Amygdala (tissue), 56 donors: ENCODE results near the gene WHAMM.
"Not testable (repeated sequence)": the region's sequence is repeated elsewhere in the genome, so short reads cannot be mapped to it uniquely, and the experiment has no call there.

Source experiments
- DNase-seq, 56 donors: peaks; one replicate each; lab custom pipeline; 2025; lab: John Stamatoyannopoulos, UW

WHAMM gene, protein sequence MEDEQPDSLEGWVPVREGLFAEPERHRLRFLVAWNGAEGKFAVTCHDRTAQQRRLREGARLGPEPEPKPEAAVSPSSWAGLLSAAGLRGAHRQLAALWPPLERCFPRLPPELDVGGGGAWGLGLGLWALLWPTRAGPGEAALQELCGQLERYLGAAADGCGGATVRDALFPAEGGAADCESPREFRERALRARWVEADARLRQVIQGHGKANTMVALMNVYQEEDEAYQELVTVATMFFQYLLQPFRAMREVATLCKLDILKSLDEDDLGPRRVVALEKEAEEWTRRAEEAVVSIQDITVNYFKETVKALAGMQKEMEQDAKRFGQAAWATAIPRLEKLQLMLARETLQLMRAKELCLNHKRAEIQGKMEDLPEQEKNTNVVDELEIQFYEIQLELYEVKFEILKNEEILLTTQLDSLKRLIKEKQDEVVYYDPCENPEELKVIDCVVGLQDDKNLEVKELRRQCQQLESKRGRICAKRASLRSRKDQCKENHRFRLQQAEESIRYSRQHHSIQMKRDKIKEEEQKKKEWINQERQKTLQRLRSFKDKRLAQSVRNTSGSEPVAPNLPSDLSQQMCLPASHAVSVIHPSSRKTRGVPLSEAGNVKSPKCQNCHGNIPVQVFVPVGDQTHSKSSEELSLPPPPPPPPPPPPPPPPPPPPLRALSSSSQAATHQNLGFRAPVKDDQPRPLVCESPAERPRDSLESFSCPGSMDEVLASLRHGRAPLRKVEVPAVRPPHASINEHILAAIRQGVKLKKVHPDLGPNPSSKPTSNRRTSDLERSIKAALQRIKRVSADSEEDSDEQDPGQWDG

DNA sequence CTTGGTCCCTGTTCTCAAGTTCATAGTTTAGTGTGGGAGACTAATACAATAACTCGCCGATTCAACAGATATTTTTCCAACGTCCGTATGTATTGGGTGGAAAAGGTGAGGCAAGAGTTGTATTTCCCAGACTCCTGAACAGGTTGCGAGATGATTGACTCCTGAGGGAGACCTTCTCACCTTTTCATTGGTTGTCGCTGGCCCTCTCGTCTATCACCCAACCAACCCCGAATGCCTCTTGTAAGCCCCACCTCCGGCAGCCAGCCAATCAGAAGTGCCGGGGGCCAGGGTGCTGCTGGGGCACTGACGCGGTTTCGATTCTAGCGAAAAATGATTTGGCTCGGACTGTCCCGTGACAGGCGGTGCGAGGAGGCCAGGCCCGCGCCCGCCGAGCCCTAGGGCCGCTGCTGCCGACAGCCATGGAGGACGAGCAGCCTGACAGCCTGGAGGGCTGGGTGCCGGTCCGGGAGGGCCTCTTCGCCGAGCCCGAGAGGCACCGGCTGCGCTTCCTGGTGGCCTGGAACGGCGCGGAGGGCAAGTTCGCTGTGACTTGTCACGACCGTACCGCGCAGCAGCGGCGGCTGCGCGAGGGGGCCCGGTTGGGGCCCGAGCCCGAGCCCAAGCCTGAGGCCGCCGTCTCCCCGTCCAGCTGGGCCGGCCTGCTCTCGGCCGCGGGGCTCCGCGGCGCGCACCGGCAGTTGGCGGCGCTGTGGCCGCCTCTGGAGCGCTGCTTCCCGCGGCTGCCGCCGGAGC is at the start of gene WHAMM:
Gene WHAMM, plus strand, starts transcription at position 321 of the 753 bp plus-strand sequence. Its CDS starts 99 bp downstream, at position 420.
- DNase-seq: peak; percentile 69 to 99 (median 96)

DNA sequence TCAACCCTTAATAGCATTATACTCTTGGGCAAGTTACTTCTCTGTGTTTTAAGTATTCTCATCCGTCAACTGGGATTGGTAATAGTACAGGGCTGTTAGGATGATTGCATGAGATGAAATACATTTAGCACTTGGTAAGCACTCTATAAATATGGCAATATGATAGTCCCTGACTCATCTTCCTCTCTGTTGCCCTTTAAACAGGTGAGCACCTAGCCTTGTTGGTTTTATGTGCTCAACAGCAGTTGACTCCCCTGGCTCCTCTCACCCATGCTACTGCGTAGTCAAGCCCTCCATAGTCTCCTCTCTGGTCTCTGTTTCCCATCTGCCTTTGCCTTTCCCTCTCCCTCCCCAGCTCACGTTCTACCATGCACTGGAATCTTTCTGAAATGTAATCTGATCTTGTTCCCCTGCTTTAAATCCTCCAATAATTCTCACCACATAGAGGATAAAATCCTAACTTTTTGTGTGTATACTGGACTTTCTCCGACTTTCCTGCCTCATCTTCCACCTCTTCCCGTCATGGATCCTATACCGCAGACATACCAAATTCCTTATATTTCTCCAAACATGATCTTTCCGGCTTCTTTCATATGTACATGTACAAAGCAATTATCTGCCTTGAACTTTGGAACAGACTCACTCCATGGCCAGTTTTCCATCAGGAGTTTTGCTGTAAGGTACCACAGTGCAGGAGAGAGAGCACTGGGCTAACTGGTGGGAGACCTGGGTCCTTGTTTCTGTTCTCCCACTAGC is 45.9 kb upstream of the WHAMM start:
- DNase-seq: no peak

DNA sequence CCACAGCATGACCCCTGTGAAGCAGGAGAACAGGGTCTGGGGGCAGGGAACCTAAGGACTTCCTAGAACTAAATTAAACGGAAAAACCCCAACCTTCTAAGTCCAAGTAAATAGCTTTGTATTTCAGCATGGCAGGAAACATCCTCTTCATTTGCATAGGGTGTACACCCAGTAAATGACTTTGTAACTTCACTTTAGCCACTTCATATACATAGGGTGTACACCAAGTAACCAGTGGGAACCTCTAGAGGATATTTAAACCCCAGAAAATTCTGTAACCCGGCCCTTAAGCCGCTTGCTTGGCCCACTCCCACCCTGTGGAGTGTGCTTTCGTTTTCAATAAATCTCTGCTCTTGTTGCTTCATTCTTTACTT is 45.3 kb upstream of the WHAMM start:
- no peak for DNase-seq

DNA sequence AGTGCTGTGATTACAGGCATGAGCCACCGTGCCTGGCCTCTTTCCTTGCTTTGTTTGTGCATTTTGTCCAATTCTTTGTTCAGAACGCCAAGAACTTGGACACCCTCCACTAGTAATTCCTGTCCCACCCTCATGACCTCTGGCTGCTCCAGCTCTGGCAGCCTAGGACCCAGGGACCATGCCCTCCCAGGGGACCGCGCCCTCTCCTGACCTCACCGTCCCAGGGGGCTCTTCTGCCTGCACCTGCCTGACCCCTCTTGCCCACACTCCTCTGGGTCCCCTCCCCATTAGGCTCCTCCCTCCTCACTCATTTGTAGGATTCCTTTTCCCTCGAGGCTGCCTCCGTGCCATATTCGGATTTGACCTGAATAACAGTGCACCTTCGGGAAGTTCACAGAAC is 44.7 kb upstream of the WHAMM start:
- no peak for DNase-seq

DNA sequence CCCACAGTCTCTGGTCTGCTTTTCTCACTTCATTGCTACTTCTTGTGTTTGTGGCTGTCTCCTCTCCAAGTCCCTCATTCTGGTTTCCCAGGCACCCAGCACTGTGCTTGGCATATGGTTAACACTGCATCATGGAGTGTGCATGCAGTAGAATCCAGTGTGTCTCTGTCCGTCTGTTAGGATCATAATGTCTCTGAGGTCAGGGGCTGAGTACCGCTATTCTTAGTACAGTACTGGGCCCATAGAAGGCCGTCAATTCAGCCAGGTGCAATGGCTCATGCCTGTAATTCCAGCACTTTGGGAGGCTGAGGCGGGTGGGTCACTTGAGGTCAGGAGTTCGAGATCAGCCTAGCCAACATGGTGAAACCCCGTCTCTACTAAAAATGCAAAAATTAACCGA is 43.2 kb upstream of the WHAMM start:
- not testable (repeated sequence) for DNase-seq

DNA sequence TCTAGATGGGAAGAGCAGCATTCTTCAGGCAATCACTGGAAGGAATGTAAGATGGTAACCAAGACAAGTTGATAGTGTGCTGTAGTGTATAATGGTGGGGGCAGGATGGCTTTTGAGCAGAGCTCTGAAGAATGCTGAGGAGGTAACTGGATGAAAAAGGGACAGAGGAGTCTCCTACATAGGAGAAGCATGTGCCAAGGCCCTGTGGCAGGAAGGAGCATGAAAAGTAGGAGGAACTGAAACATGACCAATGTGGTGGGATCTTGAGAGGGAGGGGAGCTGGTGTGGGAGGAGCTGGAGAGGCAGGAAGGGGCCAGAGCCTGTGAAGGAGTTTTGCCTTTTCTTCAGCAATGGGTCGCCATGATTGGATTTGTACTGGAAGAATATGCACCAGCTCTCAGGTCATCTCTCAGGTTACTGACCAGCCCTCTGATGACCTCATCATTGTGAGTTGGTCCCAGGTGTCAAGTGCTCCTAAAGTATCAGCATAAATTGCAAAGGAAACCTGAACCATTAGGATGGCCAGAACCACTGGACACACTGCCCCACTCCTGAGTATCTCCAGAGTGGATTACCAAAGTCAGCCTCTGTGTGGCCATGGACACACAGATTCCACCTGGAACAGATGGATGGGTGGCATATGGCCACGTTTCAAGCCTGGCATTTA is 42.1 kb upstream of the WHAMM start:
- no peak for DNase-seq

DNA sequence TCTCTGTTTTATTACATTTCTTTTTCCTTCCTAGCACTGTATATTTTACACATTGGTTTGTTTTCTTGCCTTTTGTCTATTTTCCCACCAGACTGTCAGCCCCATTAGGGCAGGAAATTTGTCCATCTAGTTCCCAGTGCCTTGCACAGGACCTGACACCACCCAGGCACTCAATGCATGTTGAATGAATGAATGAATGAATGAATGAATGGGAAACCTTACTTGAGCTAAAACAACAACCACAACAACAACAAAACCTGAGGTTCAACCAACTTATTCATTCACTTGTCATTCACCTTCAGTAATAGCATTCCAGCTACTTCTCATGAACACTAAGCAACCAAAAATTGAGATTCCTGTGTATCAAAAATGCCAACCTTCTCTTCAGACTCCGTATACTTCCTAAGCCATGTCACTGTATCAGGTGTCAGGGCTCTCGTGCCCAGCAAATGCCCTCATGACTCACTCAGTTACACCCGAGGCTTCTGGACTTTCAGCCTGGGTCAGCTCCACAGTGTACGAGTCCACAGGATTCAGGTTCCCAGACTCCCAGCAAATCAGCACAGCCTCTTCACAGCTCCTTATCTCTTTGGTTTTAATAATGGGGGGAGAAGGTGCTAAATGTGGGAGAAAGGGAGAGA is 40.9 kb upstream of the WHAMM start:
- DNase-seq: no peak

DNA sequence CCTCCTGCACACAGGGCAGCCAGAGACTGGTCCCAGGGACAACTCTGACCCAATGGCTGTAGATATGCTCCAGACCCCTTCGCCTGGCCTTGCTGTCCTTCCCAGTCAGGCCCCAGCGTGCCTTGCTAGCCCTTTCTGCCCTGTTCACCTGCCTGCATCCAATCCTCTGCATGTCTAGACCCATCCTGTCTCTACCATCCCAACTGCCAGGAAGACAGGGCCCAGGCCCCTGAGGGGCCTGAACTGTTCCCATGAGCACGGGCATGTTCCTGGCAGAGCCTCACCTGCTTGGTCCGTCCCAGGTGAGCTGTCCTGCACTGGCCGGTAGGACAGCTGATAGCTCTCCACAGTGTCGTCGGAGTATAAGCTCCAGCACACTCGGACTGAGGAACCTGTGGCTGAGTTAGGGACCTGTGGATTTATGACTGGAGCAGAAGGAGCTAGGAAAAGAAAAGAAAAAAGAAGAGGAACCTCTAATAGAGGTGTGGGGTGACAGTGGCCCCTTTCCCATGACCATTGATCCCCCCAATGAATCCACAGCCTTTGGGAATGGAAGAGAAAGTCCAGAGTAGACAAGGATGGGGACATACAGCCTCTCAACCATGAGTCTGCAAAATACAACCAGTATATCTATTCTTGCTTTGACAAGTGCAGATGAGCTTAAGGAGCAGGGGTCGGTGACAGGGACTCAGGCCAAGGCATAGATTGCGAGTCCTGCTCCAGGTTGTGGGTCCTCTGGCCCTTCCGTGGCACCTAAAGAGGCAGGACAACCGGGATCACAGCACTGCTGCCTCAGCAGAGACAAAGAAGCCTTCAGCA is 37.4 kb upstream of the WHAMM start:
- DNase-seq: no peak

DNA sequence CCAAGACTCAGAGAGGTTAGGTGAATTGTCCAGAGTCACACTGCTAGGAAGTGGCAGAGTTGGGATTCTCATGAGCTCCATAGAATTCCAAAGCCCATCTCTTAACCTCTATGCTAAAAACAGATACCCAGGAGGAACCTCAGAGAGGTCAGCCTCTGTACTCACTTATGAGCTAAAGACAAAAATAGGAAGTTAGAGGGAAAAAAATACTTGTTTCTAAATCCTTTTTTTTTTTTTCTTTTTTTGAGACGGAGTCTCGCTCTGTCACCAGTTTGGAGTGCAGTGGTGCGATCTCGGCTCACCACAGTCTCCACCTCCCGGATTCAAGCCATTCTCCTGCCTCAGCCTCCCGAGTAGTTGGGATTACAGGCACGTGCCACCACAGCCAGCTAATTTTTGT is 34.9 kb upstream of the WHAMM start:
- no peak for DNase-seq

DNA sequence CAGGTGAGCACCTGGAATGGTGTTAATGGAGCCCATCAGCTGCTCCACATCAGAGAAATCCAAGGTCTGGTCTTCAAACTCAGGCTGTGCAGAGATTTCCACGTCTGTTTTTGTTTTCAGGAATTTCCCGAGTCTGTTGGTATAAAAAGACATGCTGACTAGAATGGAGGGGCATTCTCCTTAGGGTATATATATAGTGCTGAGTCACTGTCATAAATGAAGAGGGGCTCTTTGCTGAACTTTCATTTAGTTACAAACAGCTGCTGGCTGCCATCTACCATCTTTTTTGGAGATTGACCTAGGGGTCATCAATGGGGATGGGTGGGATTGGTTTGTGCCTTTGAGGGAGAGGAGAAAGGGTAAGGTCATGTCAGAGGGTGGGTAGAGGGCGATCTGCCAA is 30.7 kb upstream of the WHAMM start:
- no peak for DNase-seq

DNA sequence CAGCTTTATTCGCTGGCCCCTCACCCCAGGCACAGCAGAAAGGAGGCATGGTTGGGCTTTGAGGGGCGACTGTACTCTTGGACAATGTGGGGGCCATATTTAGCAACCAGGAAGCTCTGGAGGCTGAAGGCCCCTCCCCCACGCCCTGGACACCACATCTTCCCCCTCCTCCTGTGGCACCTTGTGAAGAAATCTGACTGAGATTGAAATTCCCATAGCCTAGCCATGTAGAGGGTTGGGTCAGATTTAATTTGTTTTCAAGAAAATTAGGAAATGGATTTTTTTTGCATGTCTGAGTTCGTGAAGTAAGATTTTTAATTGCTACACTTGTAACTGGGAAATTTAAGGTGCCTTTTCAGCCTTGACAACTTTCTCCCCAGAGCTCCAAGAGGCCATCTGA is 28.1 kb upstream of the WHAMM start:
- no peak for DNase-seq

DNA sequence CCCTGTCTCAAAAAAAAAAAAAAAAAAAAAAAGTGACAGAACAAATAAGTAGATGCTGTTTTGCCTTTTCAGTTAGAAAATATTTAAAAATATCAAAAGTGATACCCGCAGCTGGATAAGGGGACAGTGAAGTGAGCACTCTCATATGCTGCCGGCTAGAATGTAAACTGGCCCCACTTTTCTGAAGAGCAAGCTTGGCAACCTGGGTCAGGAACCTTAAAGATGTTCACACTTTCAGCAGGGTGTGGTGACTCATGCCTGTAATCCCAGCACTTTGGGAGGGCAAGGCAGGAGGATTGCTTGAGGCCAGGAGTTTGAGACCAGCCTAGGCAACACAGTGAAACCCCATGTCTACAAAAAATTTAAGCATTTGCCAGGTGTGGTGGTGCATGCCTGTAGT is 20.9 kb upstream of the WHAMM start:
- no peak for DNase-seq

DNA sequence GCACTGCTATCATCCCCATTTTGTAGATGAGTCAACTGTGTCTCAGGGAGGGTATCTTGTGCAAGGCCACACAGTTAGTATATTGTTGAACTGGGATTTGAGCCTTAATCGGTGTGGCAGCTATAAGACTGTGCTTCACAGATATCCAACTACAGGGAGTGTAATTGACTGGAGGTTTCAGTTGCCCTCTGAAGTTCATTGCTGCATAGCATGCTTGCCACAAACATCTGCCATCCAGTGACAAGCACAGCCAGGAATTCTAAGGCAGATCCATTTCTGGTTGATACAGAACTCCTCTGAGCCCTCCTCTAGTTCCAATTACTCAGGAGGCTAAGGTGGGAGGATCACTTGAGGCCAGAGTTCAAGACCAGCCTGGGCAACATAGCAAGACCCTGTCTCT is 19.9 kb upstream of the WHAMM start:
- DNase-seq: no peak

DNA sequence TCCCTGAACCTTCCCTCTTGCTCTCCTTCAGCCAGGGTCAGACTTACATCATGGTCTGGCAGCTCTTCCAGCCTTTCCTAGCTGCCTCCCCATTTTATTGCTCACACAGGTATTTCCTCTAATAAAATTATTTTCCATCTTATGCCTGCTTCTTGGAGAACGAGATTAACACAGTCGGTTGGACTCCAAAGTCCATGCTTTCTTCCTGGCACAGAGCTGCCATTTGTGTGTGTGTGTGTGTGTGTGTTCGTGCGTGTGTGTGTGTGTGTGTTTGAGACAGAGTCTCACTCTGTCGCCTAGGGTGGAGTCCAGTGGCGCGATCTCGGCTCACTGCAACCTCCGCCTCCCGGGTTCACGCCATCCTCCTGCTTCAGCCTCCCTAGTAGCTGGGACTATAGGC is 19.1 kb upstream of the WHAMM start:
- DNase-seq: no peak

DNA sequence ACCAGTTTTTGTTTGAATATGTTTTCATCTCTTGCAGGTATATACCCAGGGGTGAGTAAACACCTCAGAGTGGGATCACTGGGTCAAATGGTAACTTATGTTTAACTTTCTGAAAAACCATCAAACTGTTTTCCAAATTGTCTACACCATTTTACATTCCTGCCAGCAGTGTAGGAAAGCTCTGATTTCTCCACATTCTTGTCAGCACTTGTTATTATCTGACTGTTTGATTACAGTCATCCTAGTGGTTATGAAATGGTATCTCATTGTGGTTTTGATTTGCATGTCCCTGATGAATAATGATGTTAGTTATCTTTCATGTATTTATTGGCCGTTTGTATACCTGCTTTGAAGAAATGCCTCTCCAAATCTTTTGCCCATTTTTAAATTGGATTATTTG is 17.4 kb upstream of the WHAMM start:
- no peak for DNase-seq

DNA sequence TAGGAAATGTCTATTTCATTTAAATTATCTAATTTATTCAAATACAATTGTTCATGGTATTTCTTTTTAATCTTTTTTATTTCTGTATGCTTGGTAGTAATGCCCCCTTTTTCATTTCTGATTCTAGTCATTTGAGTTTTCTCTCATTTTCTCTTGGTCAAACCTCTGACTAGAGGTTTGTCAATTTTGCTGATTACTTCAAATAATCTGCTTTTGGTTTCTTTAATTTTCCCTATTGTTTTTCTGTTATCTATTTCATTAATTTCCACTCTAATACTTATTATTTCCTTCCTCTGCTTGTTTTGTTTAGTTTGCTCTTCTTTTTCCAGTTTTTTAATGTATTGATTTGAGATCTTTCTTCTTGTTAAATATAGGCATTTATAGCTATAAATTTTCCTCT is 15.7 kb upstream of the WHAMM start:
- DNase-seq: no peak

DNA sequence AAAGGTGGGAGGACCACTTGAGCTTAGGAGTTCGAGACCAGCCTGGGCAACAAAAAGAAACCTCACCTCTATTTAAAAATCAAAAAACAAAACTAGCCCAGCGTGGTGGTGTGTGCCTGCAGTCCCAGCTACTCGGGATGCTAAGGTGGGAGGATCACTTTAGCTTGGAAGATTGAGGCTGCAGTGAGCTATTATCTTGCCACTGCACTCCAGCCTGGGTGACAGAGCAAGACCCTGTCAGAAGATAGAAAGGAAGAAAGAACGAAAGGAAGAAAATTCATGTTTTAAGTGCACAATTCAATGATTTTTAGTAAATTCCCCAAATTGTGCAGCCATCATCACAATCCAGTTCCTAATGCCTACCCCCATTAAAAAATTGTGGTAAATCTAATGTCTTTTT is 11.3 kb upstream of the WHAMM start:
- no peak for DNase-seq

DNA sequence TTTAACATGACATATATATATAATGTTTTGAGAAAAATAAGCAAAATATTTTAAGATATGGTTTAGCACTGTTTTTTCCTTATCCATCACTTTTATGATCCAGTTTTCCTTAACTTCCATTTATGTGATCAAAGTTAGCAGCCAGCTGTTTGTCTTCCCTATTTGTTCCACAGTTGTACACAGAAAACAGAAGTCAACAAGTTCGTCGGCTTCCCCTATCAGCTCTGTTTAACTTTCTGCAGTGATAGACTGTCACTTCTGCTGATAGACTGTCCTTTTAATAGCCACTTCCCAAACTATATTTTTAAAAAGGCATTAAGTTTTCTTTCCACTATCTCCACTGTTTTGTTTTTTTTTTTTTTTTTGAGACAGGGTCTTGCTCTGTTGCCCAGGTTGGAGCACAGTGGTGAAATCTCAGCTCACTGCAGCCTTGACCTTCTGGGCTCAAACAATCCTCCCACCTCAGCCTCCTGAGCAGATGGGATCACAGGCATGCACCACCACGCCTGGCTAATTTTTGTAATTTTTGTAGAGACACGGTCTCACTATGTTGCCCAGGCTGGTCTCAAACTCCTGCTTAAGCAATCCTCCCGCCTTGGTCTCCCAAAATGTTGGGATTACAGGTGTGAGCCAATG is 10.8 kb upstream of the WHAMM start:
- no peak for DNase-seq
